Type B pancreatic cell (in vitro differentiated cells): ENCODE measurements around the gene TMEM130. TPM values are rescaled to one million over a fixed set of nuclear protein-coding genes. Genes with fewer than 3 reads are reported as not detected.

ENCODE experiments used
- DNase-seq: peaks from one replicate; pipeline ENCODE4 v3.0.0; 2021; ENCODE audit warnings: mixed read lengths; ENCODE audit not compliant: unreplicated experiment; ENCODE audit errors: extremely low spot score
- H3K27ac Mint-ChIP-seq: 2 replicates; pipeline ENCODE4 v1.8.0; 2021; ENCODE audit warnings: mild to moderate bottlenecking, mixed read lengths
- H3K27me3 Mint-ChIP-seq: 2 replicates; pipeline ENCODE4 v1.8.0; 2021; ENCODE audit warnings: mixed read lengths
- H3K36me3 Mint-ChIP-seq: 2 replicates; pipeline ENCODE4 v1.8.0; 2021; ENCODE audit warnings: mixed read lengths
- H3K4me1 Mint-ChIP-seq: one replicate; pipeline ENCODE4 v1.8.0; 2021; ENCODE audit warnings: mixed read lengths; ENCODE audit not compliant: unreplicated experiment
- H3K4me3 Mint-ChIP-seq: 2 replicates; pipeline ENCODE4 v1.8.0; 2021; ENCODE audit warnings: mild to moderate bottlenecking, mixed read lengths
- H3K9me3 Mint-ChIP-seq: 2 replicates; pipeline ENCODE4 v1.8.0; 2021; ENCODE audit warnings: mixed read lengths
- CTCF ChIP-seq: fragments of 200-600 bp; sonication (generic); conservative IDR thresholded peaks from 2 replicates; pipeline ENCODE4 v1.5.0; 2021; ENCODE audit warnings: antibody characterized with exemption, mild to moderate bottlenecking
- total RNA-seq: library from RNA; stranded (reverse); gene quantifications from 2 replicates; pipeline ENCODE4 v1.2.1, GENCODE V29; 2021; ENCODE audit warnings: low replicate concordance

TMEM130 gene
- total RNA-seq, 1 donor from 2014 or later = 1.2 TPM

GRCh38 chr7:98826387-98826786 is 43.4 kb downstream of the TMEM130 start:
- Mint-ChIP-seq H3K27me3 (peaks cover 4% of the 10 kb centered on the region), H3K4me3 (no peak overlapping the region), H3K4me1 (peaks cover 5% of the 10 kb centered on the region), H3K27ac (no peak overlapping the region), H3K9me3 (no peaks in the 10 kb centered on the region), H3K36me3 (no peaks in the 10 kb centered on the region)
- no peak for DNase-seq
- no peak for TF ChIP-seq CTCF

GRCh38 chr7:98823226-98823625 is 46.6 kb downstream of the TMEM130 start:
- Mint-ChIP-seq H3K27ac (no peak overlapping the region), H3K4me1 (peaks cover 9% of the 10 kb centered on the region), H3K27me3 (no peaks in the 10 kb centered on the region), H3K4me3 (no peak overlapping the region), H3K9me3 (peaks cover 6% of the 10 kb centered on the region), H3K36me3 (no peaks in the 10 kb centered on the region)
- no peak for DNase-seq
- no peak for TF ChIP-seq CTCF

- no peak overlapping the region for H3K4me3 Mint-ChIP-seq
- TF ChIP-seq CTCF = no peak
- H3K4me1 Mint-ChIP-seq = peaks cover 9% of the 10 kb centered on the region
- H3K27me3 Mint-ChIP-seq = no peaks in the 10 kb centered on the region
- H3K27ac Mint-ChIP-seq = no peak overlapping the region
- H3K36me3 Mint-ChIP-seq = no peaks in the 10 kb centered on the region
- no peak for DNase-seq
- H3K9me3 Mint-ChIP-seq = peaks cover 6% of the 10 kb centered on the region
These were observed 48.5 kb downstream of the TMEM130 start for GRCh38 chr7:98821348-98821747.

GRCh38 chr7:98816967-98817710 is 52.7 kb downstream of the TMEM130 start:
- Mint-ChIP-seq H3K4me1 (peaks cover 4% of the 10 kb centered on the region), H3K9me3 (peaks cover 6% of the 10 kb centered on the region), H3K36me3 (no peaks in the 10 kb centered on the region)

GRCh38 chr7:98816241-98816640 is 53.6 kb downstream of the TMEM130 start:
- no peak overlapping the region for H3K4me3 Mint-ChIP-seq
- H3K9me3 Mint-ChIP-seq = peaks cover 6% of the 10 kb centered on the region
- no peak for TF ChIP-seq CTCF
- H3K4me1 Mint-ChIP-seq = peaks cover 4% of the 10 kb centered on the region
- peaks cover 4% of the 10 kb centered on the region for H3K27me3 Mint-ChIP-seq
- H3K36me3 Mint-ChIP-seq = no peaks in the 10 kb centered on the region
- no peak for DNase-seq
- H3K27ac Mint-ChIP-seq = no peak overlapping the region

More at GRCh38 chr7:98816967-98817710, 52.7 kb downstream of the TMEM130 start:
- Mint-ChIP-seq H3K27me3 (peaks cover 4% of the 10 kb centered on the region), H3K4me3 (no peak overlapping the region), H3K27ac (no peak overlapping the region)
- DNase-seq = no peak
- no peak for TF ChIP-seq CTCF
